A549 (cell line): ENCODE measurements around the gene SEMA5A.

Experiments used
- CEBPB ChIP-seq, 2 experiments: fragments of >200 bp in 1 of 2; sonication (Bioruptor Twin) in 1 of 2; formaldehyde crosslinking in 1 of 2; IDR thresholded peaks; 2 replicates each; pipeline ENCODE4 v1.6.1; 2012 to 2016
- CTCF ChIP-seq: fragments of >200 bp; sonication (Bioruptor Twin); formaldehyde crosslinking; IDR thresholded peaks from 3 replicates; pipeline ENCODE4 v1.5.1; 2016
- EP300 ChIP-seq, 2 experiments: fragments of >200 bp; sonication (Bioruptor Twin); formaldehyde crosslinking; IDR thresholded peaks; 2 replicates in 1 of 2; 3 replicates in 1 of 2; pipeline ENCODE4 v1.6.1; 2016 to 2017
- ESRRA ChIP-seq: fragments of 150-350 bp; IDR thresholded peaks from 2 replicates; pipeline ENCODE4 v1.6.1; 2014; ENCODE audit warnings: mild to moderate bottlenecking, low read length, borderline replicate concordance
- JUN ChIP-seq, 2 experiments: fragments of >200 bp; sonication (Bioruptor Twin); formaldehyde crosslinking; IDR thresholded peaks; 2 replicates in 1 of 2; 3 replicates in 1 of 2; pipeline ENCODE4 v1.6.1; 2016 to 2017
- KDM1A ChIP-seq: fragments of 200-600 bp; sonication (generic); IDR thresholded peaks from 2 replicates; pipeline ENCODE4 v1.6.1; 2016; ENCODE audit warnings: low read depth, mild to moderate bottlenecking
- NFE2L2 ChIP-seq: fragments of 150-350 bp; conservative IDR thresholded peaks from 2 replicates; pipeline ENCODE4 v1.6.1; 2014; ENCODE audit warnings: low read length
- PHF8 ChIP-seq: fragments of 200-600 bp; sonication (generic); IDR thresholded peaks from 2 replicates; pipeline ENCODE4 v1.6.1; 2016; ENCODE audit warnings: low read depth, mild to moderate bottlenecking, antibody characterized with exemption, moderate library complexity, borderline replicate concordance
- RFX5 ChIP-seq: fragments of 450-650 bp; IDR thresholded peaks from 2 replicates; pipeline ENCODE4 v1.7.1; 2014; ENCODE audit warnings: antibody characterized with exemption, mild to moderate bottlenecking, moderate library complexity
- TP53 ChIP-seq: fragments of 250-450 bp; sonication (Bioruptor Pico); IDR thresholded peaks from 2 replicates; pipeline ENCODE4 v1.5.0; 2021; ENCODE audit warnings: mild to moderate bottlenecking, moderate library complexity

- TF ChIP-seq CEBPB (IDR thresholded peaks at IDR 0.05) (no peak), CTCF (no peak), NFE2L2 (no peak), ESRRA (no peak), RFX5 (no peak), JUN (IDR thresholded peaks at IDR 0.05) (no peak), TP53 (CRISPR knock-in tag) (no peak), KDM1A (no peak), EP300 (IDR thresholded peaks at IDR 0.05) (no peak), PHF8 (no peak)
Measured at GRCh38 chr5:9464478-9464877, 81.4 kb downstream of the SEMA5A start.
